Measurements from ENCODE around the gene CDH5.

The CDH5 gene

GRCh38 chr16:66395806-66396555 is 29.5 kb downstream of the CDH5 start:
- no peak for DNase-seq

GRCh38 chr16:66397736-66398433 is 31.4 kb downstream of the CDH5 start:
- no peak for DNase-seq

- DNase-seq: no peak
These were observed 32.5 kb downstream of the CDH5 start for GRCh38 chr16:66399031-66399430.

GRCh38 chr16:66399930-66400329 is 33.4 kb downstream of the CDH5 start:
- no peak for DNase-seq

- DNase-seq: no peak
These were observed 34.3 kb downstream of the CDH5 start for GRCh38 chr16:66400503-66401380.

GRCh38 chr16:66401610-66402009 is 35.1 kb downstream of the CDH5 start:
- no peak for DNase-seq

GRCh38 chr16:66402166-66402565 is 35.7 kb downstream of the CDH5 start:
- DNase-seq: no peak

- DNase-seq: no peak
These were observed 36.2 kb downstream of the CDH5 start for GRCh38 chr16:66402591-66403230.

GRCh38 chr16:66403531-66404145 is 37.1 kb downstream of the CDH5 start:
- no peak for DNase-seq

- no peak for DNase-seq
These were observed 38.7 kb downstream of the CDH5 start for GRCh38 chr16:66405057-66405783.

- peak; percentile 82 for DNase-seq
These were observed 40.2 kb downstream of the CDH5 start for GRCh38 chr16:66406534-66407221.

- DNase-seq: peak; percentile 75
These were observed 41.9 kb downstream of the CDH5 start for GRCh38 chr16:66408163-66409048.

- DNase-seq: no peak
These were observed 42.7 kb downstream of the CDH5 start for GRCh38 chr16:66409156-66409555.

GRCh38 chr16:66412182-66412581 is 45.7 kb downstream of the CDH5 start:
- no peak for DNase-seq

- DNase-seq: no peak
These were observed 48.4 kb downstream of the CDH5 start for GRCh38 chr16:66414891-66415290.

- no peak for DNase-seq
These were observed 49.6 kb downstream of the CDH5 start for GRCh38 chr16:66416136-66416535.

- no peak for DNase-seq
These were observed 50.6 kb downstream of the CDH5 start for GRCh38 chr16:66416939-66417700.

GRCh38 chr16:66418165-66418962 is 51.9 kb downstream of the CDH5 start:
- DNase-seq: peak; percentile 11

Data from OCI-M1 (cell line).